ENCODE results near the gene CDX2.

DNA sequence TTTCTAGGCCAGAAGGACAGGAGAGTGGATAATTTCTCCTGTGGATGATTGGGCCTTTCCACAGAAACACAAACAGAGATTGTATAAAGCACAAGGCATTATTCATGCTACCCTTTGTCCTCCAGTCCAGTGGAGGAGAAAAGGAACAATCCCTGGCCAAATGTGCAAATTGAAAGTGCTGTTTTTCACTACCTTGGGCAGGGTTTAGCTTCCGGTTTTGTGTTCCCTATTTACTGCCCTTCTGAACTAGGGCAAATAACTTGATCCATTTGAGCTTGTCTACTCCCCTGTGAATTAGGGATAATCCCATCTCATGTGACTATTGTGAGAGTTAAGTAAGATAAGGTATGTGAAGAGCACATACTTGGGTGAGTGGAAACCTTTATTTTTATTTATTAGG lies 36.0 kb downstream of the CDX2 start:
- TF ChIP-seq SUZ12 (IDR thresholded peaks at IDR 0.05; ENCODE audit: extremely low read depth, insufficient read depth, insufficient read length) (no peak), ZNF274 (IDR thresholded peaks at IDR 0.05; ENCODE audit: low read depth, low read length) (no peak), YY1 (IDR thresholded peaks at IDR 0.05; ENCODE audit: insufficient read depth, insufficient read length) (no peak)

Measured in NT2/D1 (cell line).